HepG2 (cell line): ENCODE results near the gene ATOSB. TPM values are rescaled to one million over a fixed set of nuclear protein-coding genes. Genes with fewer than 3 reads are reported as not detected.

Source experiments
- ATAC-seq: fragments of 200-7000 bp; cut with Tn5 transposase; 3 replicates; pipeline ENCODE4 v1.9.1; 2020; ENCODE audit warnings: mild to moderate bottlenecking, moderate library complexity
- BruUV-seq: library from RNA; stranded (reverse); fragments of 400-500 nt; replicated peaks from 2 replicates; lab custom pipeline; 2021; lab: Mats Ljungman, UMichigan
- CTCF ChIA-PET: fragments of 300-600 bp; formaldehyde crosslinking; extraction: SDS; loops from one replicate; lab custom pipeline; 2021; ENCODE audit warnings: low total read pairs, inconsistent platforms, low intra/inter-chr PET ratio; lab: Yijun Ruan, JAX
- POLR2A ChIA-PET: fragments of 350-600 bp; sonication (Branson Sonifier 250); formaldehyde crosslinking; loops from one replicate; lab custom pipeline; 2020; ENCODE audit warnings: antibody characterized with exemption, inconsistent platforms; lab: Yijun Ruan, JAX
- DNase-seq: peaks from one replicate; pipeline ENCODE4 v3.0.0-alpha.2; 2015; ENCODE audit warnings: low spot score
- FAIRE-seq: peaks from 3 replicates; lab custom pipeline; 2011; peaks lifted over from hg19 to GRCh38; lab: Jason Lieb, UNC
- H2AFZ ChIP-seq: one replicate; pipeline ENCODE4 v1.6.1; 2011; ENCODE audit warnings: low read length, inconsistent platforms
- H3K27ac ChIP-seq: fragments of 300-600 bp; 3 replicates; pipeline ENCODE4 v1.8.0; 2011; ENCODE audit warnings: mixed run types, mild to moderate bottlenecking, mixed read lengths, low read length, inconsistent platforms; ENCODE audit not compliant: insufficient read depth; ENCODE audit errors: extremely low read length
- H3K27me3 ChIP-seq, 2 experiments: fragments of 200-600 bp in 1 of 2; 2 replicates in 1 of 2; 3 replicates in 1 of 2; pipeline versions ENCODE4 v1.6.0 to v1.8.0; 2011; ENCODE audit warnings: low read length in 2 of 2, mild to moderate bottlenecking in 2 of 2, moderate library complexity in 2 of 2, inconsistent platforms in 1 of 2; ENCODE audit not compliant: insufficient read depth in 2 of 2, control insufficient read depth in 1 of 2
- H3K36me3 ChIP-seq, 2 experiments: fragments of 200-600 bp in 1 of 2; replicated peaks in 1 of 2; 2 replicates in 1 of 2; 3 replicates in 1 of 2; pipeline versions ENCODE4 v1.5.1 to v1.8.0; 2011; ENCODE audit warnings: low read length in 2 of 2, inconsistent platforms in 1 of 2; ENCODE audit not compliant: insufficient read depth in 2 of 2, control insufficient read depth in 1 of 2
- H3K4me1 ChIP-seq: 2 replicates; pipeline ENCODE4 v1.5.1; 2012; ENCODE audit warnings: low read length, inconsistent platforms; ENCODE audit not compliant: insufficient read depth
- H3K4me2 ChIP-seq: 2 replicates; pipeline ENCODE4 v1.6.0; 2011; ENCODE audit warnings: low read depth, low read length, inconsistent platforms
- H3K4me3 ChIP-seq, 3 experiments: fragments of 200-600 bp in 1 of 3; sonication (generic), shearing (Covaris generic) in 1 of 3; replicated peaks in 1 of 3; 2 replicates each; pipeline ENCODE4 v1.5.1; 2011 to 2016; ENCODE audit warnings: low read length in 3 of 3, inconsistent platforms in 2 of 3, low read depth in 2 of 3, mild to moderate bottlenecking in 2 of 3, control low read depth in 1 of 3, mixed read lengths in 1 of 3; ENCODE audit not compliant: insufficient read depth in 1 of 3
- H3K79me2 ChIP-seq: one replicate; pipeline ENCODE4 v1.6.1; 2011; ENCODE audit warnings: low read length, inconsistent platforms; ENCODE audit not compliant: insufficient read depth
- H3K9ac ChIP-seq: 2 replicates; pipeline ENCODE4 v1.6.0; 2011; ENCODE audit warnings: mild to moderate bottlenecking, low read depth, low read length, inconsistent platforms; ENCODE audit not compliant: insufficient read depth
- H3K9me3 ChIP-seq: 2 replicates; pipeline ENCODE4 v1.5.1; 2012; ENCODE audit warnings: mild to moderate bottlenecking, low read length
- H4K20me1 ChIP-seq: 2 replicates; pipeline ENCODE4 v1.6.0; 2011; ENCODE audit warnings: inconsistent platforms, mild to moderate bottlenecking, low read length, moderate library complexity; ENCODE audit not compliant: insufficient read depth
- CEBPB ChIP-seq: IDR thresholded peaks from 2 replicates; pipeline ENCODE4 v1.6.1; 2011; ENCODE audit warnings: low read depth, low read length, improper control_type of control experiment, borderline replicate concordance
- ELF4 ChIP-seq: sonication (generic); formaldehyde crosslinking; IDR thresholded peaks from 2 replicates; pipeline ENCODE4 v1.5.0; 2020; ENCODE audit warnings: missing genetic modification reagents, mild to moderate bottlenecking, moderate library complexity, borderline replicate concordance
- FOSL2 ChIP-seq: sonication (generic); formaldehyde crosslinking; IDR thresholded peaks from 2 replicates; pipeline ENCODE4 v1.4.0; 2020; ENCODE audit warnings: missing genetic modification reagents
- FOXK1 ChIP-seq: sonication (generic); formaldehyde crosslinking; IDR thresholded peaks from 2 replicates; pipeline ENCODE4 v1.4.0; 2020; ENCODE audit warnings: low read depth, missing genetic modification reagents, borderline replicate concordance
- GFI1 ChIP-seq: sonication (generic); formaldehyde crosslinking; IDR thresholded peaks from 2 replicates; pipeline ENCODE4 v1.5.0; 2020; ENCODE audit warnings: missing genetic modification reagents, mild to moderate bottlenecking, borderline replicate concordance
- GLI4 ChIP-seq: sonication (generic); formaldehyde crosslinking; IDR thresholded peaks from 2 replicates; pipeline ENCODE4 v1.5.1; 2020; ENCODE audit warnings: missing genetic modification reagents, mild to moderate bottlenecking, moderate library complexity, borderline replicate concordance
- IKZF5 ChIP-seq: IDR thresholded peaks from 2 replicates; pipeline ENCODE4 v1.6.1; 2018; ENCODE audit warnings: missing genetic modification reagents, mild to moderate bottlenecking, missing compliant biosample characterization
- ISL2 ChIP-seq: sonication (generic); formaldehyde crosslinking; IDR thresholded peaks from 2 replicates; pipeline ENCODE4 v1.5.0; 2020; ENCODE audit warnings: missing genetic modification reagents
- KDM5A ChIP-seq: fragments of 200-600 bp; sonication (generic); IDR thresholded peaks from 2 replicates; pipeline ENCODE4 v1.7.0; 2018; ENCODE audit warnings: antibody characterized with exemption, mild to moderate bottlenecking, low read length, borderline replicate concordance
- KLF15 ChIP-seq: sonication (generic); formaldehyde crosslinking; IDR thresholded peaks from 2 replicates; pipeline ENCODE4 v1.8.1; 2023; ENCODE audit warnings: borderline replicate concordance, mild to moderate bottlenecking, inconsistent platforms, missing genetic modification reagents, mixed read lengths
- MIXL1 ChIP-seq: IDR thresholded peaks from 2 replicates; pipeline ENCODE4 v1.6.1; 2016
- NPAS2 ChIP-seq: sonication (generic); formaldehyde crosslinking; IDR thresholded peaks from 2 replicates; pipeline ENCODE4 v1.8.0; 2022; ENCODE audit warnings: mild to moderate bottlenecking, missing genetic modification reagents, borderline replicate concordance
- PITX1 ChIP-seq: sonication (generic); formaldehyde crosslinking; IDR thresholded peaks from 2 replicates; pipeline ENCODE4 v1.5.1; 2020; ENCODE audit warnings: mild to moderate bottlenecking, missing genetic modification reagents
- SPEN ChIP-seq: sonication (generic); formaldehyde crosslinking; IDR thresholded peaks from 2 replicates; pipeline ENCODE4 v1.5.1; 2020; ENCODE audit warnings: low read depth, mild to moderate bottlenecking, missing genetic modification reagents
- WIZ ChIP-seq: sonication (generic); formaldehyde crosslinking; IDR thresholded peaks from 2 replicates; pipeline ENCODE4 v1.5.1; 2020; ENCODE audit warnings: mild to moderate bottlenecking, missing genetic modification reagents
- YY1 ChIP-seq: IDR thresholded peaks from 2 replicates; pipeline ENCODE4 v1.6.1; 2011; ENCODE audit warnings: low read length, low read depth, moderate library complexity, mild to moderate bottlenecking; ENCODE audit not compliant: insufficient read depth, insufficient replicate concordance
- ZNF484 ChIP-seq: sonication (generic); formaldehyde crosslinking; IDR thresholded peaks from 2 replicates; pipeline ENCODE4 v1.5.1; 2020; ENCODE audit warnings: mild to moderate bottlenecking, low read depth, missing genetic modification reagents, borderline replicate concordance
- ZNF703 ChIP-seq: sonication (generic); formaldehyde crosslinking; IDR thresholded peaks from 2 replicates; pipeline ENCODE4 v1.5.1; 2020; ENCODE audit warnings: missing genetic modification reagents, mild to moderate bottlenecking, moderate library complexity, borderline replicate concordance
- ZNF737 ChIP-seq: sonication (generic); formaldehyde crosslinking; IDR thresholded peaks from 2 replicates; pipeline ENCODE4 v1.5.0; 2020; ENCODE audit warnings: missing genetic modification reagents, mild to moderate bottlenecking, borderline replicate concordance
- WGBS: methylation state at CpG from one replicate; pipeline ENCODE4 v1.1.6; 2017; ENCODE audit warnings: low lambda C conversion rate; 5-methylcytosine and 5-hydroxymethylcytosine counted together
- in situ Hi-C: cut with HindIII; loops from 2 replicates; pipeline ENCODE4 v1.10.0; 2017; ENCODE audit warnings: low pct_unique_long_range_greater_than_20kb; ENCODE audit not compliant: extremely low pct_ligation_motif_present
- intact Hi-C: fragments of 100-400 bp; cut with micrococcal nuclease; formaldehyde crosslinking; loops from one replicate; pipeline ENCODE4 v1.10.0; 2022; ENCODE audit not compliant: unreplicated experiment
- polyA plus RNA-seq, 8 experiments: library from polyadenylated mRNA; depleted of rRNA in 3 of 8; stranded (reverse) in 7 of 8; unstranded in 1 of 8; fragments of >200 nt; fragmentation: Illumina TruSeq in 4 of 8; extraction: Trizol in 4 of 8; gene quantifications; 2 replicates each; pipeline versions ENCODE4 v1.2.1 to v1.2.3, GENCODE V29; 2011 to 2016; ENCODE audit warnings: low read depth in 4 of 8, missing spikeins in 1 of 8, mixed read lengths in 1 of 8; ENCODE audit not compliant: insufficient read depth in 1 of 8
- total RNA-seq, 5 experiments: library from RNA; depleted of rRNA; stranded (reverse); fragments of >200 nt; fragmentation: Illumina TruSeq; extraction: Trizol; gene quantifications; 2 replicates each; pipeline ENCODE4 v1.2.3, GENCODE V29; 2016; ENCODE audit warnings: low read depth in 1 of 5
- TF ChIP-seq, protein P1 (sequence below): IDR thresholded peaks from 2 replicates; pipeline ENCODE4 v1.6.1; 2016; ENCODE audit warnings: low read depth, borderline replicate concordance

Gene ATOSB
- total and polyA plus RNA-seq, 2 of the 13 experiments (the other 11 are each of a cell fraction or from before 2014, with no cell fraction given), result 1.9 to 6.4 TPM

- Histone ChIP-seq H3K4me3 (peak within 1 kb of the TSS; percentile 78 to 79 (median 78)), H3K9me3 (no peaks in the 10 kb centered on the region), H4K20me1 (no peaks in the 10 kb centered on the region), H3K4me2 (peak within 1 kb of the TSS; percentile 97), H2AFZ (peak within 1 kb of the TSS; percentile 55), H3K9ac (peak within 1 kb of the TSS; percentile 75), H3K27ac (peak within 1 kb of the TSS; percentile 76), H3K79me2 (peaks cover 26% of the 10 kb centered on the region), H3K27me3 (no peaks in the 10 kb centered on the region; a peak in 1 of 5 replicates), H3K4me1 (peaks cover 23% of the 10 kb centered on the region), H3K36me3 (peaks cover 4 to 21% of the 10 kb centered on the region in 2 experiments; a peak in 4 of 5 replicates)
- peak; percentile 86 for DNase-seq
- FAIRE-seq, result peak; percentile 90
- intact Hi-C loops (no loop called here), in situ Hi-C loops (no loop called here)
- peak; percentile 95 for ATAC-seq
- no TSS peak for BruUV-seq
- 0% methylated on average over 25 of the region's 67 CpGs for WGBS
- ChIA-PET POLR2A (interaction anchor here (0.8 to 2.5 kb wide), 13 partner anchors 7 to 403 kb away, joined by 3 to 23 read pairs (median 6); partner anchors contain the start of genes ATOSB, PIGO, STOML2 and UNC13B), CTCF (no interaction called here)
- no peak for TF ChIP-seq ZNF484 (CRISPR knock-in tag)
- peak; percentile 80 for TF ChIP-seq SPEN (CRISPR knock-in tag)
- no peak for TF ChIP-seq CEBPB
- 0 out of 2 replicates have a peak, but pooled peaks have one; percentile 22 for TF ChIP-seq GFI1 (CRISPR knock-in tag)
- TF ChIP-seq FOXK1, result no peak
- TF ChIP-seq KDM5A, result peak; percentile 86
- TF ChIP-seq KLF15 (CRISPR knock-in tag), result no peak
- no peak for TF ChIP-seq NPAS2 (CRISPR knock-in tag)
- 0 out of 2 replicates have a peak, but pooled peaks have one; percentile 14 for TF ChIP-seq FOSL2 (CRISPR knock-in tag)
- peak; percentile 45 for TF ChIP-seq YY1
- no peak for TF ChIP-seq GLI4 (CRISPR knock-in tag)
- no peak for TF ChIP-seq WIZ (CRISPR knock-in tag)
- TF ChIP-seq ISL2 (CRISPR knock-in tag), result no peak; the same call in none of the 2 replicates
- TF ChIP-seq IKZF5, result peak; percentile 67; the same call in 1 of the 2 replicates
- peak; percentile 62; the same call in 1 of the 2 replicates for TF ChIP-seq PITX1
- no peak for TF ChIP-seq MIXL1 (CRISPR knock-in tag)
- 0 out of 2 replicates have a peak, but pooled peaks have one; percentile 6 for TF ChIP-seq ZNF737 (CRISPR knock-in tag)
- peak; percentile 43; the same call in 1 of the 2 replicates for TF ChIP-seq ELF4
- TF ChIP-seq ZNF703 (CRISPR knock-in tag), result no peak
- TF ChIP-seq, protein P1, sequence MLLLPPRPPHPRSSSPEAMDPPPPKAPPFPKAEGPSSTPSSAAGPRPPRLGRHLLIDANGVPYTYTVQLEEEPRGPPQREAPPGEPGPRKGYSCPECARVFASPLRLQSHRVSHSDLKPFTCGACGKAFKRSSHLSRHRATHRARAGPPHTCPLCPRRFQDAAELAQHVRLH (CRISPR knock-in tag), result peak; percentile 73; the same call in 1 of the 2 replicates
These were observed 36.0 kb downstream of the ATOSB start, which contains the start of gene FANCG for GRCh38 chr9:35079426-35080341. FANCG (minus strand) TSS chr9:35079942; CDS start chr9:35079524, 418 bp downstream.
